ENCODE data around the gene DDX24.

The DDX24 gene

DNA sequence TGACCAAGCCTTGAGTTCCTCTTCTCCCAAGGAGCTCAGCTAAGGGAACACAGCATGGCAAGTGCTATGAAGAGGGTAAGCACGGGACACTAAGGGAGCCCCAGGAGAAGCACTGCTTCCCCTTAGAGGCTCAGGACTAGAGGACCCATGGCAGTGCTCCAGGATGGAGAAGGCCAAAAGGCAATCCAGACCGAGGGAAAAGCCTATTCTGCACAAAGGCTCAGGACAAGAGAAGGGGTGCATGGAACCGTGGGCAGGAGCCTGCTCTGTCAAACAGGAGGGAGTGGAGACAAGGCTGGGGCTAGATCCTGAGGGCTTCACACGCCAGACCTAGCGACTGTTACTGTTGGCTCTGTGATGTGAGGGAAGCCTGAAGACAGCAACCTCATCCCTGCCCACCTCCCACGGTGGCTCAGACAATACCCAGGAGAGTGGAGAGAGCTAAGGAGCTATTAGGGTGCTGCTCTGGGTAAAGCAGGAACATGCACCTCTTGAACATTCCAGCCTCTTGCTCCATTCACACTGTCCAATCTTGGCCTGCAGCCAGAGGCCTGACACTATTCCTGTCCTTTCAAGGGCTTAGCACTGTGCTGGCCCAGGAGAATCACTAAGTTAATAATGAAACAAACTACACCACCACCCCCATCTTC, 30.6 kb downstream of the DDX24 start:
- DNase-seq (ENCODE audit: low spot score) (no peak), FAIRE-seq (no peak)

DNA sequence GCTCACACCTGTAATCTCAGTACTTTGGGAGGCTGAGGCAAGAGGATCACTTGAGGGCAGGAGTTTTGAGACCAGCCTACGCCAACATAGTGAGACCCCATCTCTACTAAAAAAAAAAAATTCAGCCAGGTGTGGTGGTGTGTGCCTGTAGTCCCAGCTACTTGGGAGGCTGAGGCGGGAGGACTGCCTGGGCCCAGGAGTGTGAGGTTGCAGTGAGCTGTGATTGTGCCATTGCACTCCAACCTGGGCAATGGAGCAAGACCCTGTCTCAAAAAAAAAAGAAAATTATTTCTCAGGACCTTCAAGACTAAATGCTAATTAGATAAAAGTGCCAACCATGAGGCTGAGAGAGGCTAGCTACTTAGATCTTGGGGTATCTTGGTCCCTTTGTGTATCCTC, 31.4 kb downstream of the DDX24 start:
- no peak for DNase-seq (ENCODE audit: low spot score)
- no peak for FAIRE-seq

DNA sequence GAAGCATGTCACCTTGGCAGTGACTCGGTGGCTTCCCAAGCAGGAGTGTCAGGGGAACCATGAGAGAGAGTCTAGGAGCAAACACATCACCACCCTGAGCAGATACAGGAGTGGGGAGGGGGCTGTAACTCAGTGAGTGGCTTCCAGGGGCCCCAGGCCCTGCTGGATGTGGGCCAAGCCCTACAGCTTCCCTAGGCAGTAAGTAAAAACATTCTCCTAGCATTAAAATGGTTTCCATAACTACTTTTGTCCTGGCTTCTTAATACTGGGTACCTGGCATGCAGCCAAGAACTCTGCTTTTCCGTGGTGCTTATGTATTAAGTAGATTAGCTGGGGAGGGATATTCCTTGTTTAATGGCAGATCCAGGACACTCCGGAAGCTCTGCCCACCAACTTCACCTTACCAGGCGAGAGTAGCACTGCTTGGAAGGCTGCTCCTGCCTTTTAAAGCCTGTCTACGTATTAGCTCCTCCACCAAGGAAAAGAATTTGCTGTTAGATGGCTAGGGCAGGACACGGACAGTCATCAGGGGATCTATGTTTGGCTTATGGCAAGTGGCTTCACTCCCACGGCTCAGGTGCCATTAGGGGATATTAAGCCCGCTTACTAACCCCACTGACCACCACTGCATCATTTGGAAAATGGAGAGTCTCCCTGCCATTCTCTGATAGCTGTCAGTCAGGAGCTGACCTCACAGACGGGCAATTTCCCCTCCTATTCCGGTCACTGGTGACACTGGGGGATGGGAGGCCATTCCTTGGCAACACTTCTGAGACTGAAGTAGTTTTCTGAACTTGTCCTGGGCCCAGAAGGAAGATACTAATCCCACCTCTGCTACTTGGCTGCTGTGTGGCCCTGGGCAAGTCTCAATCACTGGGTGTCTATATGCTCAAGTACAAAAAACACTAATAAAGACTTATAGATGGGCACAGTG, 32.0 kb downstream of the DDX24 start:
- FAIRE-seq (no peak), DNase-seq (ENCODE audit: low spot score) (no peak)

DNA sequence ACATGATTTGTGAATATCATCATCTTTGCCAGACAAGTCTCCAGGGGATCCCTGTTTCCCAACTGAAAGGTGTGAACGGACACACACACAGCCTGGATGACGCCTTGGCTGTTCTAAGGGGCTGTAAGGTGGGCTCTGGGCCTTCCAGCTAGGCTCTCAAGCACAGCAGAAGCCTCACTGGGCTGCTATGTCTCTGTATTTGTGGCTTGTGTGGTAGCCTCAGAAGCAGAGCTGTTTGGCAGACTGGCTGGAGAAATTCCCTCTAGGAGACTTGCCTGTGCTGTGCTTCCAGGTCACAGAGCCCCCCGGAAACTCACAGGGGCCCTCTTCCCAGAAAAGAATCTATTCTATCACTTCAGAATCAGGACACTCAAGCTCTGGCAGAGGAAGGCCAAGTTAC, 33.4 kb downstream of the DDX24 start:
- FAIRE-seq (no peak), DNase-seq (ENCODE audit: low spot score) (no peak)

DNA sequence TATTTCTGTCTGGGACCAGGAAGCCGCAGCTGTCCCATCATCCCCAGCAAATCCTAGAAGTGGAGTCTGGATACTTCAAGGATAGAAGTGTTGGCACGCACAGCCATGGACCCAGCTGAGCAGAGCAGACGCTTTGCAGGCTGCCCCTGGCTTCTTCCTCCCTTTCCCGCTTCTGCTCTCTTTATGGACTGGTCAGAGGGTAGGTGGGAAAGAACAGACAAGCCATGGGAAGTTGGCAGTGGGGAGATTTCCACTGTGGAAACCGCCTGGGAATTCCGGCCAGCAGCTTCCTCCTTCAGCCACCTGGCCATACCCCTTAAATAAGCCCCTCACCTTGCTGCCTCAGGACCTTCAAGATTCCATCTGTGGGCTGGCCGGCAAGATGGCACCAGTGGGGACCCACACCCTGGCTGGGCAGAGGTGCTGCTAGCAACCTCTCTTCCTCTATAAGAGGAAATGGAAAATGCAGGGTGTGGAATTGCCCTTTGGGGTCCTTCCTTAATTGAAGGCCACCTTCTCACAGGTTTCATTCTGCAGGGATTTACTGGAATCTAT, 34.2 kb downstream of the DDX24 start:
- DNase-seq (ENCODE audit: low spot score) (no peak), FAIRE-seq (no peak)

DNA sequence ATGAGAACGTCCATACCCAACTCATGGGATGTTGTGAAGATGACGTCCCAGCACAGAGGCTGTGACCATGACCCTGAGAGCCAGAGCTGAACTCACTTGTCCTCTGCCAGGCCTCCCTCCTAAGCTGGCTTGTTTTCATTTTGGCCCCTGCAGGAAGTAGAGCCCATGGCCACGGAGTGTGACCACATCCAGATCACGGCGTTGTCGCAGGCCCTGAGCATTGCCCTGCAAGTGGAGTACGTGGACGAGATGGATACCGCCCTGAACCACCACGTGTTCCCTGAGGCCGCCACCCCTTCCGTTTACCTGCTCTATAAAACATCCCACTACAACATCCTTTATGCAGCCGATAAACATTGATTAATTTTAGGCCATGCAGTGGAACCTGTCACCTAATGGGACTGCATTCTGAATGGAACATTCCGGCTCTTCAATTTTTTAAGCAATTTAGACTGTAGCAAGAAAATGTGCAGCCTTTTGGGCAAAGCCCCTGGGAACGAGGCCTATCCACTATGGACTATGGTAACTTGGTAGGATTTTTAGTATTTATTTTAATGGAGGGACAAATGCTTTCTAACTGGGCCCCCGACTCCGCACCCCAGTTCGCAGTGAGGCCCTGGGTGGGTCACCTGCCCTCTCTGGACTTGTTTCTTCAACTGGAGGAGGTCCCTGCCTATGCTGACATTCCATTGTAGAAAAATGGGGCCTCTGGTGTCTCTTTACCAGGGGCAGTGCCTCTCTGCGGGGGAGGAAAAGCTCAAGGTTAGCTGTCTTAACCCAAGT, 35.2 kb downstream of the DDX24 start:
- no peak for FAIRE-seq
- DNase-seq (ENCODE audit: low spot score): no peak

DNA sequence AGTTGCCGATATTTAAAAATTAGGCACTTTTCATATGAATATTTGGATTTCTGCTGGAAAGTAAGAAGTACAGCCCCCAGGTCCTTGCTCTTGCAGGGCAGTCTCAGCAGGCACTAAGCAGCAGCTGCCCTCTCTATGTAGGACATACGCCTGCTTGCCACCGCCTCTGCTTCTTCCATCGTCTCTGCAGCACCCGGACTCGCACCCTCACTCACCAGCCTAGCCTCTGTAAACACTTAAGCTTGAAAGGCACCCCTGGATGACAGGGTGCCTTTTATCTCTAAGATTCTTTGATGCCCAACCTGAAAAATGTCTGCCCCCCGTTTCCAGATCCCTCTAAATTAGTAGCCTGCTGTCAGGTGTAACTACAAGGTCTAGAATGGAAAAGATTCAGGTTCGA, 35.9 kb downstream of the DDX24 start:
- DNase-seq (ENCODE audit: low spot score) (no peak), FAIRE-seq (no peak)

DNA sequence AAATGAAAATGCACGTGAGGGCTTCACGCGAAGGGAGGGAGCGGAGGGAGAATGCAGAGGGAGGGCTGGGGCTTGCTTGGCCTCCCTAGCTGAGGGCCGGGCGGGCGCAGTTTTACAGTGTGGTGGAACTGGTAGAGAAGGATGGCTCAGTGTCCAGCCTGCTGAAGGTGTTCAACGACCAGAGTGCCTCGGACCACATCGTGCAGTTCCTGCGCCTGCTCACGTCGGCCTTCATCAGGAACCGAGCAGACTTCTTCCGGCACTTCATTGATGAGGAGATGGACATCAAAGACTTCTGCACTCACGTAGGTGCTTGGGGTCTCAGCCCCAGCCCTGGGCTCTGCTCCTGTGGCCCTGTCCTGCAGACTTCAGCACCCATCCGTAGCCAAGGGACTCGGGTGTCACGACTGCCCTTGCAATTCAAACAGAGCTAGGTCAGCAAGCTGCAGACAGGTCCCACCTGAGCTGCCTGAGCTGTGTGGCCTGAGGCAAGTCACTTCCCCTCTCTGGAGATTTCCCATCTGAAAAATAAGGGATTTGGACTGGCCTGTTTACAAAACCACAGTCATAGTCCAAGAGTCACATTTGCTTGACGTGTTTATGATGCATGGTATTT, 36.4 kb downstream of the DDX24 start:
- DNase-seq (ENCODE audit: low spot score): no peak
- FAIRE-seq: no peak

DNA sequence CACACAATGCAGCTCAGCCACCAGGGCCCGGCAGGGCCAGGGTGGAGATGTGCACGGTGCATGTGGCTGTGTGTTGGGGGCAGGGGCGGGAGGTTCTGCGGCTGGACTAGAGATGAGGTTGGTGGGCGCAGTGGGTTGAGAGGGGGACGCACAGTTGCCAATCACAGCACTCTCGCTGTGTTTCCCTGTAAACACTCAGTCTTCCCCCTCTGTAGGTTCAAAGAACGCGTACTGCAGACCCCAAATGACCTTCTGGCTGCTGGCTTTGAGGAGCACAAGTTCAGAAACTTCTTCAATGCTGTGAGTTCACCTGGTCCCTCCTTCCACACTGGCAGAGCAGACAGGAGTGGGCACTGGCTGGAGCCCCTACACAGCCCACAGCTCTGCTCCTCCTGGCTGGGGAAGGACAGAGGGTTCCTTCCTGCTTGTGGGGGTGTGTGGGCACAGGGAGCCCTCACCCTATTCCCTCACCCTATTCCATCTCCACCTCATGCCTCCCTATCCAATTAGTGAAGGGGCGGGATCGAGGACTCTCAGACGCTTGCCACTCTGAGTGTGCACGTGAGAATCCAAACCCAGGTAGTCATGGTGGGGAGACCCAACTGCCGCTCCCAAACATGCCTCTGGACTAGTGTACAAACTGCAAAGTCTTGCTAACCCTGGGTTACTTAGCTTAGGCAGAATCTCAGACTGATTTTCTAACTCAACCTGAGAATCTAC, 37.1 kb downstream of the DDX24 start:
- FAIRE-seq (no peak), DNase-seq (ENCODE audit: low spot score) (no peak)

DNA sequence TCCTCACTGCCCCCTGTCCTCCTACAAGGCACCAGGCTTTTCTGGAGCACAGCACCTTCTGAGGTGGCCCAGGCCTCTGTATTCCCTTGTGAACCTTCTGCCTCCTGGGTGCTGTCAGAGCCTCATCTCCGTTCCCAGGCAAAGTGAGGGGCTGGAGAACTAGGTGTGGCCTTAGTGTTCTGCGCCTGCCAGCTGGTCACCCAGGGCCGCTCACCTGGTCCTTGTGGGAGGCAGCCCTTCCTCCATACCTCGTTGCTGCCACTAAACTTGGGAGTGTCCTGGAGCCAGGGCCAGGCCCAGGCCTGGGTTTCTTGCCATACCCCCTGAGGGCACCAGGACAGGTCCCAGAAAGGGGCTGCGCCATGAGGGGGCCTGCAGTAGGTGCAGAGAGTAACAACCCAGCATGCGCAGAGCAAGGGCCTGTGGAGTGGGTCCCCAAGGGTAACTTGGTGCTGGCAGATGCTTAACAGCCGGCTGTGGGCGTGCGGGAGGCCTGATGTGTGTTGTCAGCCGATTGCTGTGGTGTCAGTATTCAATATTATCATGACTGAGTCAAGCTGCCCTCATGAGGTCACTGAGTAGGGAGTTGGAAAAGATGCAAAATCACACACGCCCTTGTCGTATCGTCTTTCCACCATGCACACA, 37.8 kb downstream of the DDX24 start:
- FAIRE-seq (no peak), DNase-seq (ENCODE audit: low spot score) (no peak)

DNA sequence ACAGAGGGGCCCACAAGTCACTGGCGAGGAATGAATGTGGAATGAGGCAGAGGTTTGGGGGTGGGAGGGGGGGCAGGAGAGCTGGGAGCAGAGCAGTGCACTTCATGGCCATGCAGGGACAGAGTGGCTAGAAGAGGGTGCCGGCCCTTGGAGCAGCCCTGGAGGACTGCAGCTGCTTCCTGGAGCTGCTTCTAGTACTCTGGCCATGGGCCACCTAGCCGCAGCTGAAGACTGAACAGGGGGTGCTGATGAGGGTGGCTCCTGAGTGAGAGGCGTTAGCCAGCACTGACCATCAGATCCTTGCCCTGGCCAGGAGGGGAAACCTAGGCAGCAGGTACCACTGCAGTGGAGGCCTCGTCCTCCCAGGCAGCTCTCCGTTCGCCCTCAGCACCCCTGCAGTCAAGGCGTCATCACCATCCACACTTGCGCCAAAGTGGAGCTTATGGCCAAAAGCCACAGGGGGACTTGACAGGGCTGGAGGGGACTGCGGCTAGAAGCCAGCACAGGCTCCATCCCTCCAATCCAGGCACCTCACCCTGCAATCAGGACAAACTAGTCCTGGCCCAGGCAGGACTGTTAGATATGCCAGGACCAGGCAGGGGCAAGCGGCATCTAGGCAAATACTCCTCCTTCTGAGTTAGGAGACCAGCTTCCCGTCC, 38.4 kb downstream of the DDX24 start:
- FAIRE-seq (no peak), DNase-seq (ENCODE audit: low spot score) (no peak)

DNA sequence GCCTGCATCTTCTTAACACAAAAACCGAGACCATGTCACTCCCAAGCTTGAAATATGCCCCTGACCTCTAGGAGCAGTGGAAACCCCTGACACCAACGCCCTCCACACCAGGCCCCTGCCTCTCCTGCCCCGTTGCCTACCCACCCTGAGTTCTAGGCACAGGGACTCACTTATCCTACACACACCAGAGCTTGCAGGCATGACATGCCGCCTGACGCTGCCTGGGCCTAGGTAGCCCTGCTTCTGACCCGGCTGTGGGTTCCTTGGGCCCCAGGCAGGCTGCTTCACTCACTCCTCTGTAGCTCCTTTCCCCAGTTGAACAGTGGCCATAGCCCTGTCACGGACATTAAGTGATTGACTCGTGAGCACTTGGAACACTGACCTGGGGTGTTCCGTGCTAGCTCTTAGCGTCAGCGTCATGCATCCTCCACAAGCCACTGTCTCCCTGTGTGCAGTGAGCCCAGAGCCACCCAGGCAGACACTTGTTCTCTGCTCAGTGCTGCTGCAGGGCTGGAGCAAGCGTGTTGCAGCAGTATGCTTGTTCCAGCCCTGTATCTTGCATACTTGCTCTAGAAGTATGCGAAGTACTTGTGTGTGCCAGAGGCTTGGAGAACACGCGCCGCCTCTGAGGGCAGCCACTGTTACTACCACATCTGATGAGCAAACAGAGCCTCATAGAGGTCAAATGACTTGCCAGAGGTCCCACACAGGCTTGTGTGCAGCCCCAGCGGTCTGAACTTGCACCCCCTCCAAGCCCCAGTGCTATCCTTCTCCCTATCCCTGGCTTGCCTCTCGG, 39.3 kb downstream of the DDX24 start:
- FAIRE-seq (no peak), DNase-seq (ENCODE audit: low spot score) (no peak)

DNA sequence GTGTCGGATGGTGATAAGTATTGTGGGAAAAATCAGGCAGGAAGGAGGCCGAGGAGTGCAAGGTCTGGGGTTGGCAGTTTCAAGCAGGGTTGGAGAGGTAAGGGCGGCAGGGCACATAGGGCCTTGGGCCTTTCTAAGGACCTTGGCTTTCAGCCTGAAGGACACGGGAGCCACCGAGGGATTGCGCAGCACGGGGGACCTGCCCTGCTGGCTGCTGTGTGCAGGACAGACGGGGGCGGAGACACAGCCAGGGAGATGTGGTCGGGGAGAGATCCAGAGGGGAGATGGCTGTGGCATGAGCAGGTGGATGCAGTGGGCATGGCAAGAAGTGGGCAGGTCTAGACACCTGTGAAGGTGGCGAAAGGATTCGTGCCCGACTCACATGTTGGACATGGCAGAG, 40.2 kb downstream of the DDX24 start:
- FAIRE-seq (no peak), DNase-seq (ENCODE audit: low spot score) (no peak)

DNA sequence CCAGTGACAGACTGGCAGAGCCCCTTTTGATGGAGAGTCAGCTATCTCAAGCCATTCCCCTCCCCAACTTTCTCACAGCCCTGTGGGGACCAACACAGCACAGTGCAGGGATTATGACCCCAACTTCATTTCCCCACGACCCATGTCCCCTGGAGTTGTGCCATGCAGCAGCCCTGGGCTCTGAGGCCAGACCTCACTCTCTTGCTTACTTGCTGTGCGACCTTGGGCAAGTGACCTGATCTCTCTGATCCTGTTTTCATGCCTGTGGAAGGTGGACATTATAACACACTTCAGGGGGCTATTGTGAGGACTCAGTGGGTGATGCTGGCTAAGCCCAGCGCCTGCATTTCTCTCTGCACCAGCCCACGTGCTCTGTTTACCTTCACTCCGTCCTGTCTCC, 40.8 kb downstream of the DDX24 start:
- DNase-seq (ENCODE audit: low spot score) (no peak), FAIRE-seq (no peak)

DNA sequence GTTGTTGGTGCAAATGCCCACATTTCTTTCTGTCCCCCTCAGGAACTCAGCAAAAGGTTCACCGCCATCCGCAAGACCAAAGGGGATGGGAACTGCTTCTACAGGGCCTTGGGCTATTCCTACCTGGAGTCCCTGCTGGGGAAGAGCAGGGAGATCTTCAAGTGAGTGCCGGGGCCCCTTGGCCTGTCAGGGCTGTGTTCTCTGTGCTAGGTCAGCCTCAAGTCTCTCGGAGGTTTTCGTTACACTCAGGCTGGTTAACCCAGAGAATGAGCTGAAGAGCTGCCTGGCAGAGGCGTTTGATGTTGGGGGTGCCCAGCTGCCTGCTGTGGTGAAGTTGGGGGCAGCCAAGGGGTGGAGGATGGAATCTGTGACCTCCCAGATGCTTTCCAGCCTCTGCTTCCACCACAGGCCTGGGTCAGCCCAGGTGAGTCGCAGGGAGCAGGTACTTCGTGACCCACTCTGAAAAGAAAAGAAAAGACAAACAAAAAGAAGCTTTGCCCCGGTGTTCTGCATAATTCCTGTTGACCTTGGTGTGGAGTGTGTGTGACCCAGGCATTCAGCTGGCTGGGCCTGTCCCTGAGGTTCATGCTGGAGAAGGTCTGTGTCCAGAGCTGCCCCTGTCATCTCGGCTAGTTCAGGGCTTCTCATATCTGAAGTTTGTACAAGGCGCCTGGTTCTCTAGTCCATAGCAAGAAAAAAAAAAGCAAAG, 41.9 kb downstream of the DDX24 start:
- no peak for DNase-seq (ENCODE audit: low spot score)
- FAIRE-seq: no peak

DNA sequence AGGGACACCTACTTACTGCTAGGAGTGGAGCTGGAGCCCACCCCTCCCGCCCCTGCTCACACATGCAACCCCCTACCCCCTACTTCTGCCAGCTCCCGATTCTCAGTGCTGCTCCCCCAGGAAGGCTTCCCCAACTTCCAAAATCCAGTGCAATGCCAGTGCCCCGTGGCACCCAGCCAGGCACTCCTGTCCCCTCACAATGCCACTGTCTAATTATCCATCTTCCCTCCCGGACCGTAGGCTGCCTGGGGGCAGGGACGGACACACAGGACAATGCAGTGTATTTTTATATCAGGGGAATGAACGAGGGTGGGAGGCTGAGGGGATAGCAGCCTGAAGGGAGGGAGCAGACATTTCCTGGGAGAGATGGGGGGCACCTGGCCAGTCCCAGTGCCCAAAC, 42.5 kb downstream of the DDX24 start:
- DNase-seq (ENCODE audit: low spot score) (no peak), FAIRE-seq (no peak)

DNA sequence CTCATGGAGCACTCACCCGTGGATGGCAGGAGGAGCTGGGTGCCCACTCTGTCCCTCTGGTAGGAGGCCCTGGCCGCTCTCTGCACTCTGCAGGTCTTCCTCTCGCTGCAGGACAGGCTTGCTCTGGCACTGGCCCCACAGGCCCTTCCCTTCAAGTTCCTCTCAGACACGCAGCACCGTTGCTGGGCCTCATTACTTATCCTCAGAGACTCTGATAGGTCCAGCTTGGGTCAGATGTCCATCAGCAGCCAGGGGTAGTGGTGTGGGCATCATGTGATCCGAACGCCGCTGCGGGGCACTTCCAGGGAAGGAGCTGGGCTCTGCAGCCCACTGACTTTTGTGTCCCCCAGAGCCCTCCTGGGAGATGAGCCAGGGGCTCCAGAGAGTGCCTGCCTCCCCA, 43.0 kb downstream of the DDX24 start:
- DNase-seq (ENCODE audit: low spot score) (no peak), FAIRE-seq (no peak)

All from urothelium cell line (cell line).